COLO829 (cell line): ENCODE measurements around the gene MRPL32.
A peak's percentile ranks its signal among the peaks of the same experiment; 100 is the strongest.

Experiments
- DNase-seq: peaks from one replicate; pipeline ENCODE4 v3.0.0; 2012; ENCODE audit warnings: low spot score

Gene MRPL32

DNA sequence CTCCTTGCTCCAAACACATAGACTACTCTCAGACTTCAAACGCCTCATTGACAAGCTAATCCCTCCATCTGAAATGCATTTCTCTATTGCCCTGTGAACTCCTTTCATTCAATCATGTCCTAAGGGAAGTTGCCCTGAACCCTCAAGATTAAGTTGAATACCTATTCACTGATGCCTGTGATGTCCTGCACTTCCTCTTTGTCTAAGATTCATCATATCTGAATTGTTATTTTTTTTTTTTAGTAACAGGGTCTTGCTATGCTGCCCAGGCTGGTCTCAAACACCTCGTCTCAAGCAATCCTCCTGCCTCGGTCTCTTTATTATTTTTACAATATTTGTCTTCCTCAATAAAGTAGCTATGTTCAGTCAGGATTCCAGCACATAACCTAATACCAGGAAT lies 3.4 kb upstream of the MRPL32 start:
- DNase-seq: no peak

DNA sequence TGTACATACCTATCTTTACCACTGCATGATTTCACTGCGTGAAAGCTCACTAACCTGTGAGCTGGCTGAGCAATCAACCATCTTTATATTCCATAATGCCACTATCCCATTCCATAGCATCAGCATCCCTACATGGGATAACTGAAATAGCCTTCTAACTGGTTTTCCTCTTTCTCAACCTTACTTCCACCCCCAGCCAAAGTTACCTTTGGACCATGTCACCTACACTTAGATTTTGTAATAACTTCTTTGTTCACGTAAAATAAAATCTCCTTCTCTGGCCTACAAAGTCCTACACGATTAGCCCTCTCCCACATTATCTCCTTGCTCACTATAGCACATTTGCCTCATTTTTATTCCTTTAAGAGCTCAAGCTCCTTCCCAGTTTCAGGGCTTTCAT lies 2.7 kb upstream of the MRPL32 start:
- no peak for DNase-seq

DNA sequence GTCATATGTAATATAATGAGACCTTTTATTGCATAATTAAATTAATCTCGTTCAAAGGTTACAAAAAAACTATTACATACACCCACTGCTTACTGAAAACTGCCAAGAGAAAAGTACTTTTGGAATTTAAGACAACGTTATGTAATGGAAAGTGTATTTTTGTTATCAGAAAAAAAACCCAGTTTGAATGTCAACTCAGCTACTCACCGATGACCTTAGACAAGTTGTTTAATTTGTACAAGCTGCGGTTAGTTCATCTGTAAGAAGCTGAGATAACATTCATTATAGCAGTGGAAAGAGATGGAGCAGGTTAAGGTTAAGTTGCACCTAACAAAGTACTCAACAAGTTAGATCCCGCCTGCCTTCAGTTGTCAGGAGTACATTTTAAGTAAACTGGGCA lies 1.3 kb upstream of the MRPL32 start:
- DNase-seq: no peak

DNA sequence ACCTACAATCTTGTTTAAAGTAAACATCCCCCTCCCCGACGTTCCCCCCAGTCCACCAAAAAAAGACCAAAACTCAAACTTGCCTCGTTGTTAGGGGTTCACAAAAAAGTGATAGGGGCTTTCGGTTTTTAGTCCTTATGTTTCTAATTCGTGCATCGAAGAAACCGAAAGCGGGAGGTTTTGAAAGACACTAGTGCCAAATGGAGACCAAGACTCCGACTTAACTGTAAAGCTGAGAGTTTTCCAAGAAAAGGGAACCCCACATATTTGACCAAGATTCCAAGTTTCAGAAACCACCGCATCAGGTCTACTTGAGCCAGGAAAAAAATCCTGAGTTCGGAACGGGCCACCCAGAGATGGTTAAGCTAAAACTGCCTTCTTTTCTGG lies 736 bp upstream of the MRPL32 start:
- DNase-seq: no peak

DNA sequence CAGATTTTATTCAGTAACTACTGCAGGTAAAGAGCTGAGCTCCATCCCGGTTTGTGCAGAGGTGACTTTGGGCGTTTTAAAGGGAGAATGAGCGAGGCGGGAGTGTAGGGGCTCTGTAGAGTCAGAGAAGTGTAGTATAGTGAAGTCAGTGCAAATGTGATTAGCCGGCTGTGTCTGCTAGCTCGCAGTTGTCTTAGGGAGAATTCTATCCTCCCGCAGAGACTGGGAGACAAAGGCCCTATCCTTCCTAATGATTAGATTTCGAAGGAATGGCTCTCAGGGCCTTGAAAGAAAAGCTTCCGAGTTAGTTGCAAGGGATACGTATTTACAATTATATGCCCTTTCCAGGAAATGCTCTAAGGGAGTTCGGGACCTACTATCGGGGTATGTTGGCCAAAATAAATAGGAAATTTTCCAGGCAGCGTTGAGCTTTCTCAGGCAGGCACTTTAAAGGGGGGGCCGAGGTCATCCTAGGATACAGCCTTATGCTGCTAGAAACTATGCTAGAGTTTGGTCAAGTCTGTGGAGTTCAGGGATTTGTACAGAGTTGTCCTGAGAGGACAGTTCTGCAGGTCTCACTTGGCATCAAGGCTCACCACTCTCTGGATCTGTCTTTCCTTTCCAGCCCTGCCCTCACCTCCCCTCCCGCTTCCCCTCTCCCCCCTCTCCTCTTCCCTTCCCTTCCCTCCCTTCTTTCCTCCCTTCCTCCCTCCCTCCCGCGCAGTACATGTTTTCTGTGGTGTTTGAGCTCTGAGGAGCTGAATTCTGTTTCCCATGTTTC lies 825 bp downstream of the MRPL32 start:
- DNase-seq: no peak

DNA sequence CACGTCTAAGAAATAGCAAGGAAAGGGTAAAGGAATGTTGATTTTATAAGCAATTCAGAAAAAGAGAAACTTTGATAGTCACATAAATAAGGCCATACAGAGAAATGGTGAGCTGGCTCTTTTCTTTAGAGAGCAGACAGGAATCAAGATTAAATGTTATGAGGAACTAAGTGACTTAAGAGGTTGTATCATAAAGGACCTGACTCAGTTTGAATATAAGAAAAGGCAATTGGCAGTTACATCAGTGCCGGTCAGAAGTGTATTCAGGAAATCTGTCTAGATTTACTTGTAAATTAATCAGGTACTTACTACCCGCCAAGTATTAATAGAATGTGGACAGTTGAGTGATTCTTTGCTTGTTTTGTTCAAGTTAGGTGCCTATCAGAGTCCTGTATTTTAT lies 2.1 kb downstream of the MRPL32 start:
- no peak for DNase-seq

DNA sequence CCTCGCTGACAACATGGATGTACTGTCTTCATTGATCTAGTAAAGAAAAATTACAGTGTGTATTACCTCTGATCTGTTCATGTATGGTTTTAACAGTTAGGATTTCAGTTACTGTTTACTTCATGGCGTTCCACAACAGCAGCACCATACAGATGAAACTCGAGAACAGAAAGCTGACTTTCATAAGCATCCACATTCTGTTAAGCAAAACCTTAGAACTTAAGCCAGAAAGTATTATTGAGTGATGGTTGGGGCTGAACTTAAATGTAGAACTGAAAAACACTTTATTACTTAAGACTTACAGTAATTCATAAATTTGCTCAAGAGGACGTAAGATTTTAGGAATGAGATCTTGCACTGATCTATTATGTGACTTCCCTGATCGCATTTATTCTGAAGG lies 3.7 kb downstream of the MRPL32 start:
- no peak for DNase-seq

DNA sequence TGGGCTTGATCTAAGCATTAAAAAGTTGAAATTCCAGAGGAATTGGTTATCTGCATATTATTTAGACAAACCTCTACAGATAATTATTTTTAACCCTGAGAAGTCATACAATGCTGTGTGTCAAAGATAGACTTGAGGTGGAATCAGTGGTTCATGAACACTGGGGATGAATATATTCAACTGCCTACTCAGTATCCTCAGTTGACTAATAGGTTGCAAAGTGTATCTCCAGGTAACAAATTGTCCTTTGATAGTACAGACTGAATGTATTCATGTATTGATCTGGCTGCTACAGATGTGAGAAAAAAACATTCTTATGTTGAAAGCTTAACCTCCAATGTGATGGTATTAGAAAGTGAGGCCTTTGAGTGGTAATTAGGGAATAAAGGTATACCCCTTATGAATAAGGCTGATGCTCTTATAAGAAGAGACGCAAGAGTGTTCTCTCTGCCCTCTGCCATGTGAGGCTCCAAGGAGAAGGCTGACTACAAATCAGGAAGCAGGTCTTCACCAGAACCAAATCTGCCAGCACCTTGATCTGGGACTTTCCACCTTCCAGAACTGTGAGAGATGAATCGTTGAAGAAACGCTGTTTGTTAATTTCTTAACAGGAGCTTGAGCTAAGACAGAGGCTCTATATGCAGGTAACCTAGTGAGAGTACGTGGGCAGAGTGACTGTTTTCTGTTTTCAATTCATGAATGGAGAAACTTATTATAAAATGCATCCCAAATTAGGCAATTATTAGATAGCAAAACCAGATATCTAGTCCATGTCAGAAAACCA lies 7.5 kb downstream of the MRPL32 start:
- DNase-seq: no peak

DNA sequence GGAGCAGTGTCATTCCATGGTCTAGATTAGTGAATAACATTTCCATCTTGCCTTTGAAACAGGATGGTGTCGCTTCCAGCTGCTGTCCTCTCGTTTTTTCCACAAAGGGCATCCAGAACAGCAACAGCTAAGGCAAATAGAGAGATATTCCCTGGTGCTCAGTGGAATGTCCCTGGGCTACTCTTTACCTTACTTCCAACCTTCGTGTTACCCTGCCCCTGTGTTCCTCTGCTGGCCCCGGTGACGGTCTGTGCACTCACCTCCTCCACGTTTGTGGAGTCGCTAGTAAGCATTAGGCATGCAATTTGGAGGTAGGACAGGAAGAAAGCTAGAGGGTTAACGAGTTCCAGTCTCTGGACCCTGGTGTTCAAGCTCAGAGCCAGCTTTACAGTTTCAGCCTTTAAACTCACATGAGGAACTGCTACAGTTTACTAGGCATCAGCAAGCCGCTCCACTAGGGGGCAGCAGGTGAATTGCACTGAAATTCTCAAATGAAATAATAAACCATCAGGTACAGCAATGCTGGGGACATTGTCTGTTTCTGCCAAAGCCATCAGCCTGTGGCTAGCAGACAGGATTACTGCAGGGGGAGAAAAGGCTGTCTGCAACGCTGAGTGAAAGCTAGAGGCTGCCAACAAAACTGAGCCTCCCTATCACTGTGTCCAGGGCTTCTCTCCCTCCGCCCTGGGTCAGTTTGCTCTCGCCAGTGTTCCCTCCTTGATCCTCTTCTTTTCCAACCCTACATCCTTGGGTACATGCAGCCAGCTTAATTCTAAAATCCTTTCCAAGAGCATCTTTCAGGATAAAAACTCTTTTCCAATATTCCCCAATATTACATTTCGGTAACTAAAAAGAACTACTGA lies 9.0 kb downstream of the MRPL32 start:
- peak; percentile 87 for DNase-seq

DNA sequence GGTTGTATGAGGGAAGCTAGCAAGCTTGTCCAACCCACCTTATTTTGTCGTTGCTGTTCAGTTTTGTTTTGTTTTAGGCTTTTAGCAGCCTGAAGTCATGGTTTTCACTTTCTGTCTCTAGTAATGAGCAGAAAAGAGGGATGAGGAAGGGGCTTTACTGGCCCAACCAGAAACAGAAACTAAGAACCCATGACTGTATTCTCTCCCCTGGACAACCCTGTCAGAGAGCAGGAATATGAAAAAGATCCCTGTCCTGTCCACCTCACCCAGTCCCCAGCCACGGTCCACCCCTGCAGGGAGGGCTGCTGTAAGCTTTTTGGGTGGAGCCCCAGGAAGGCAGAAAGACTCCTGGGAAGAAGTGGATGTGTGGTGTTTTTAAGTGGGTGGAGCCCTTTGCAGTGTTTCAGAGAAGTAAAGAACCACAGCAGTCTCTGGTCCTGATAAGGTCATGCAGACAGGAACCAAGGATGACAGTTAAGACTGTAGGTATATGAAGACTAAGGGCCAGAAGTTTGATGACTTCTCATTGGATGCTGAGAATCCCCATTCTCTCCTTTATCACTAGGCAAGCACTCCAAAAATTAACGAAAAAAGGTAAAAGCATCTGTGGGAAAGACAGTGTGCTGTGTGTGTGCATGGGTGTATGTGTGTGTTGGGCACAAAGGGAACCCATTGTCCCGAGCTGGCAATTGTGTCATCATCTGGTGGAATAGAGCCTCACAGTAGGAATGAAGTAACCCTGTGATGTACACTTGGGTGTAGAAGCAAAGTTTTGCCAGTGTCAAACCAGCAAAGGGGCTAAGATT lies 13.8 kb downstream of the MRPL32 start:
- no peak for DNase-seq

DNA sequence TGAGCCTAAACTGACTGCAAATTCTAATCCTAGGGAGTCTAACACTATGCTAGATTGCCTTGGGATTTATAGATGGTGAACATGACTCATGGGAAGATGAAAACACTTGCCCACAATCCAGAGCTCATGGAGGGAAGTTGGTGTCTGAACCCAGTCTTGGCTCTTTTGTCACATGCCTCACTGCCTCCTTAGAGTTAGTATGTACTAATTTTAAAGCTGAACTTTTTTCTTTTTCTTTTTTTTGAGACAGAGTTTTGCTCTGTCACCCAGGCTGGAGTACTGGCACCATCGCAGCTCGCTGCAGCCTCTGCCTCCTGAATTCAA lies 14.4 kb downstream of the MRPL32 start:
- DNase-seq: no peak

DNA sequence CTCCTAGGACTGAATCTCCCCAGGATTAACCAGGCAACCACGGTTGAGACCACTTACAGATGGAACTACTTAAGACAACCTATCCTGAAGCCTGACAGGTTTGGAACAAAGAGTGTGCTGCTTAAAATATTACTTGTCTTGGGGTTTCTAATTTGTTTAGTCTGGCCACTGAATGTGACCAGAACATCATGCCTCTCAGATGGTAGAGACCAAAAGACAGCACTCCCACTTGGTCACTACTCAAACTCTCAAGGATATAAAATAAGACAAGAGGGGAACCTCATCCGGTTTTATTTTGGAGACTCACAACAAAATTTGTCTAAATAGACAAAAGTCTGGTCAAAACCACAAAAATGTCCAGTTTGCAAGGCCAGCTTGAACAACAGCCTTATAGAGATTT lies 15.3 kb downstream of the MRPL32 start:
- no peak for DNase-seq

DNA sequence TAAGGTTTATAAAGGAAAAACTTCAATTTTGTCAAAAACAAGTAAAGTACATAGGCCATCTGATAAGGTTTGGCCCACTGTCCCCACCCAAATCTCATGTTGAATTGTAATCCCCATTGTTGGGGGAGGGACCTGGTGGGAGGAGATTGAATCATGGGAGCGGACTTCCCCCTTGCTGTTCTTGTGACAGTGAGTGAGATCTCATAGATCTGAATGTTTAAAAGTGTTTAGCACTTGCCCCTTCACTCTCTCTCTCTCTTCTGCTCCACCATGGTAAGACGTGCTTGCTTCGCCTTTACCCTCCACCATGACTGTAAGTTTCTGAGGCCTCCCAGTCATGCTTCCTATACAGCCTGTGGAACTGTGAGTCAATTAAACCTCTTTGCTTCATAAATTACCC lies 18.2 kb downstream of the MRPL32 start:
- DNase-seq: no peak

DNA sequence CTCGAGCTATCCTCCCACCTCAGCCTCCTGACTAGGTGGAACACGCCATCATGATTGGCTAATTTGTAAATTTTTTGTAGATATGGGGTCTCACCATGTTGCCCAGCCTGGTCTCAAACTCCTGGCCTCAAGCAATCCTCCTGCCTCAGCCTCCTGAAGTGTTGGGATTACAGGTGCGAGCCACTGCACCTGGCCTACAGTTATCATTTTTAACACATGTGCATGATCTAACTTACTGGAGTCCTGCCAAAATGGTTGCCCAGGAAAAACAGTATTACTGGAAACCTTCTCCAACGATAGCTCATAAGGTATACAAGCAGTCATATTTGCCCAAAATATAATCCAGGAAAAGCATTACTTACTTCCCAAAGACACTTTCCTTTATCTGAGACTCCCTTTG lies 20.2 kb downstream of the MRPL32 start:
- no peak for DNase-seq

DNA sequence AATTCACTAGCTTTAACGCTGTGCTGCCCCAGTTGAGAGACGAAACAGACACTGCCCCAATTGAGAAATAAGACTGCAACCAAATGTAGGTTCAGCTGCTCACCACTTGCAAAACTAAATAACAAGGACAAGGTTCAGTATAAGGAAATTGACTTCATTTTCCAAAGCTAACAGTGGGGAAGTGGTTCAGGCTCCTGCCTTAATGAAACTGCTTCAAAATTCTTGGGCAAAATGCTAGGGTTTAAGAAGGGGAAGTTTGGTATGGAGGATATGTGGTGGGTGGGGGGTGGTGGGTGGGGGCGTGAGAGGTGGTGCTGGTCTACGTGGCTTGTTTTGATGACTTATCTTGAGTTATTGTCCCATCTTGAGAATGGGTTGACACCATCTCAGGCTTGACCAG lies 21.8 kb downstream of the MRPL32 start:
- DNase-seq: no peak

DNA sequence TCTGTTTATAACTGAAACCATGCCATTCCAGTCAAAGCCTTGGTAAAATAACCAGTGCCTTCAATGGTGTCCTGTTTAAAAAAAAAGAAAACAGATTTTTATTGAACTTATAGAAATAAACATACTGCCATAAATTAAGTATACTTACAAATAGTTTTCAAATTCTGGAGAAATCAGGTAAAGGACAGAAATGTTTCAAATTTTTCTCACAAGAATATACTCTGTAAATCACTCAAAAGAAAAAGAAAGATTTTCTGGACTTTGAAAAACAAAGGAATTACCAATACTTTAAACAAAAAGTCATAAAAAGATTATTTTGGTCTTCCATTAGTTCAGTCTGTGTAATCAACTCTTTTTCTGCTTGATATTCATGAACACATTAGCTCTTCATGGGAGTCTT lies 23.9 kb downstream of the MRPL32 start:
- no peak for DNase-seq

DNA sequence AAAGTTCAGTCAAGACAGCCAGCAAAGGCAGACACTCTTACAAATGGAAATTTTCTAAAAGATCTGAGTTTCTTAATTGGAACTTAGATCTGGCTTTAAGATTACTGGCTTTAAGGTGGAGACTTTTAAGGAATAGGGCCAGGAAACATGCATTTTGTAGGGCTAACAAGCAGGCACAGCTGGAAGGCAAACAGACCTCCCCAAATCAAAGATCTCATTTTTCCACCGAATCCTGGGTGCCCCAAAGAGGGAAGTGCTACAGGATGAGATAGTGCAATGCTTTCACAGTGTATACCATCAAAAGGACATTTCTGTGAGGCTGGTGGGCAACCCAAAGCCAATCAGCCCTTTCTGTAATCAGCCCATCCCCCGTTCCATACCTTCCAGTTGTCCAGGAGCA lies 27.4 kb downstream of the MRPL32 start:
- no peak for DNase-seq

DNA sequence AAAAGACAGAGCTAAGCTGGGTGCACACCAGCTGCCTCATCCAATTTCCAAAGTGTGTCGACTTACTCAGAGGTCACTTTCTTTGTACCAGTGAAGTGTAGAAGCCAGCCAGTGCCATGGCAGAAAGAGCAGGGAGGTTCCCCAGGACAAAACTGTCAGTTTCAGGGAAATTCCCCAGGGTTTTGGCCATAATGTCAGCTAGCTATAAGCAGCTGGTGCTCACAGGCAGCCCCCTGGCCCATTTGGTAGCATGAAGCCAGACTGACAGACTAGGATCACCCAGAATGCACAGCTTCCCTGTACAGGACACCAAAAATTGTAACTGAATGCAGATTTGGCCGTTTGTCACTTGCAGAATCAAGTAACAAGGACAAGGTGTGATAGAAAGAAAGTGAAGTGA lies 28.6 kb downstream of the MRPL32 start:
- DNase-seq: no peak

DNA sequence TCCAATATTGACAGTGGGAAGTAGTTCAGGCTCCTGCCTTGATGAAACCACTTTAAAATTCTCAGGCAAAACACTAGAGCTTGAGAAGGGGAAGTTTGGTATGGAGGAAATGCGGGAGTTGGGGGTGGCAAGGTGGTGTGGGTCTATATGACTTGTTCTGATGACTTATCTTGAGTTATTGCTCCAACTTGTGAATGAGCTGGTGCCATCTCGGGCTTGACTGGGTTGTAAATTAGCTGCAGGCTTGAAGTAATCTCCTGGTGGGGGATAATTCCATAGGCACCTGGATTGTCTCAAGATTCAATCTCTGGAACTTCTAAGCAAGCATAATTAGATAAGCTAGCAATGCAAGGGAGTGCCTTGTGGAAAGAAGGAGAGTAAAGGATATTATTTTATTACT lies 29.0 kb downstream of the MRPL32 start:
- no peak for DNase-seq

DNA sequence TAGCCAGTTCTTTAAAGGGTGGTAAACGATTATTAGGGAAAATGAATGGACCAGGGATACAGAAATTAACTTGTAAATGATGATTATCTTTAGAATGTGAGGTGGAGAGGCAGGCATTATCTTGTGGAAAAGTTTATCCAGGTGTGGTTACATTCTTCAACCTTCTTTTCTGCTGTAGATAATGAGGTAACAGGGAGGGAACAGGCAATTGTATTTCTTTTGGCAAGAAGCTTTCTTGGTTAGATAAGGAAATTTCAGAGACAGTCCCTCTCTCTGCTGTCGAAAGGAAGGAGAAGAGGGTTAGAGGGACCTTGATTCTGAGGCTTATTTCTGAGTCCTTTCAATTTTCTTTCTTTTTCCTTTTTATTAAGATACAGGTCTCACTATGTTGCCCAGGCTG lies 32.1 kb downstream of the MRPL32 start:
- DNase-seq: no peak

DNA sequence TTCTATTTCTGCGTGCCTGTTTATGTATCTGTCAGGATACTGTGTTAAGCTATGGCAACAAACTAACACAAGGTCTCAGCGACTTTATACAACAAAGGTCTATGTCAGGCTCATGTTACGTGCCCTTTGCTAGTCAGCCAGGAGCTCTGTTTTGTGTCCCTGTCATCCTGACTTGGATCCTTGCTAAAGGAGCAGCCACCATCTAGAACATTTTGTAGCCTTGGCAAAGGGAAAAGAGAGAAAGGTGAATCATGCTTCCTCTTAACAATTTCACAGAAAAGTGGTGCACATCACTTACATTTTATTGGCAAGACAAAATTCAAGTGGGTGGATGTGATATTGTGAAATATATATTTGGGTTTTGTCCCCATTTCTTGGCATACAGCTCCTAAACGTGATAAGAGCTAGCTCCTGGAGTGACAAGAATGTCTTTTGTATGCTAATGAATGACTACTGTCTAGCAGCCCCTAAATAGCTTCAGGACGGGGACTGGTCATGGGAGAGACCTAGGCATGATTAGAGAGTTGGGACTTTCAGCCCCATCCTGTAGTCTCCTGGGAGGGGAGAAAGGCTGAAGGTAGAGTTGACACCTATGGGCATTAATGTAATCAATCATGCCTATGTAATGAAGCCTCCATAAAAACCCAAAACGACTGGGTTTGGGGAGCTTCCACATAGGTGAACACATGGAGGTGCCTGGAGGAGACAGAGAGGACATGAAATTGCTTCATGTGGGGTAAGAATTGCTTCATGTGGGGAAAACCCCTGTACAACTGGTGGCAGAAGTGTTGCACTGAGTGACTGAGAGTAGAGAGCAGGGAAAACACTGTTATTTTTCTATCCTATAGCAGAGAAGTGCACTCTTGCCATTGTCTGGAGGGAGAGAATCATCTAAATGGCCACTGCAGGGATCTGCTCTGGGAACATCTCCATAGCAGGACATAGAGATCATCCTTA lies 33.0 kb downstream of the MRPL32 start:
- DNase-seq: no peak
